A673 (cell line): ENCODE results near the gene CDH23. TPM values are rescaled to one million over a fixed set of nuclear protein-coding genes. Genes with fewer than 3 reads are reported as not detected.

Experiments
- BruUV-seq: library from RNA; stranded (reverse); fragments of 400-500 nt; replicated peaks from 2 replicates; lab custom pipeline; 2021; lab: Mats Ljungman, UMichigan
- CTCF ChIA-PET: fragments of 300-600 bp; sonication (Branson Sonifier 250); formaldehyde crosslinking; loops from one replicate; lab custom pipeline; 2022; ENCODE audit warnings: antibody characterized with exemption; lab: Charles Lee
- POLR2A ChIA-PET: fragments of 300-600 bp; sonication (Branson Sonifier 250); formaldehyde crosslinking; loops from one replicate; lab custom pipeline; 2022; ENCODE audit warnings: antibody characterized with exemption; ENCODE audit not compliant: low non-redundant PET; lab: Charles Lee
- DNase-seq: peaks from one replicate; pipeline ENCODE4 v3.0.0-alpha.2; 2015; ENCODE audit warnings: low spot score
- H3K27ac ChIP-seq: fragments of 200-600 bp; sonication (generic); 2 replicates; pipeline ENCODE4 v1.5.1; 2016; ENCODE audit warnings: mixed run types, low read depth, mild to moderate bottlenecking, mixed read lengths, antibody characterized with exemption, low read length; ENCODE audit not compliant: poor library complexity, severe bottlenecking
- H3K27me3 ChIP-seq: fragments of 200-600 bp; sonication (generic); replicated peaks from 2 replicates; pipeline ENCODE4 v1.6.1; 2017; ENCODE audit warnings: mixed run types, low read depth, mild to moderate bottlenecking, mixed read lengths, antibody characterized with exemption, low read length; ENCODE audit not compliant: insufficient read depth, poor library complexity
- H3K36me3 ChIP-seq: fragments of 200-600 bp; sonication (generic); 2 replicates; pipeline ENCODE4 v1.6.1; 2016; ENCODE audit warnings: mixed run types, mild to moderate bottlenecking, mixed read lengths, antibody characterized with exemption, low read length; ENCODE audit not compliant: insufficient read depth, poor library complexity, severe bottlenecking
- H3K4me1 ChIP-seq: fragments of 200-600 bp; sonication (generic); 2 replicates; pipeline ENCODE4 v1.6.1; 2017; ENCODE audit warnings: mixed run types, mild to moderate bottlenecking, mixed read lengths, antibody characterized with exemption, low read length; ENCODE audit not compliant: insufficient read depth, poor library complexity, severe bottlenecking
- H3K4me3 ChIP-seq: fragments of 200-600 bp; sonication (generic); 2 replicates; pipeline ENCODE4 v1.5.1; 2016; ENCODE audit warnings: low read depth, mixed run types, mild to moderate bottlenecking, mixed read lengths, low read length; ENCODE audit not compliant: poor library complexity, severe bottlenecking
- H3K9me3 ChIP-seq: fragments of 200-600 bp; sonication (generic); 2 replicates; pipeline ENCODE4 v1.6.1; 2016; ENCODE audit warnings: mixed run types, low read depth, mild to moderate bottlenecking, mixed read lengths, antibody characterized with exemption, low read length; ENCODE audit not compliant: poor library complexity, severe bottlenecking
- CTCF ChIP-seq: fragments of 300-800, 200-600 bp; sonication (generic); conservative IDR thresholded peaks from 2 replicates; pipeline ENCODE4 v1.5.1; 2017; ENCODE audit warnings: low read depth, mild to moderate bottlenecking, antibody characterized with exemption, low read length, moderate library complexity, mixed read lengths
- EZH2 ChIP-seq: fragments of 200-600 bp; sonication (generic); IDR thresholded peaks from 2 replicates; pipeline ENCODE4 v1.6.1; 2017; ENCODE audit warnings: borderline replicate concordance, low read depth, mild to moderate bottlenecking, mixed read lengths, antibody characterized with exemption, low read length; ENCODE audit not compliant: poor library complexity, severe bottlenecking
- intact Hi-C: fragments of 100-400 bp; cut with micrococcal nuclease; formaldehyde crosslinking; loops from one replicate; pipeline ENCODE4 v1.10.0; 2022; ENCODE audit not compliant: unreplicated experiment
- total RNA-seq: library from RNA; stranded (reverse); gene quantifications from 2 replicates; pipeline ENCODE4 v1.2.3, GENCODE V29; 2021

Gene CDH23
- total RNA-seq, 1 experiment from 2014 or later, result 49.7 TPM

GRCh38 chr10:71479831-71480230 lies 83.1 kb downstream of the CDH23 start:
- Histone ChIP-seq H3K4me1 (peaks cover 8% of the 10 kb centered on the region), H3K4me3 (no peak overlapping the region), H3K9me3 (no peaks in the 10 kb centered on the region), H3K27me3 (no peaks in the 10 kb centered on the region), H3K27ac (no peak overlapping the region), H3K36me3 (no peaks in the 10 kb centered on the region)
- no TSS peak for BruUV-seq
- intact Hi-C loops, result no loop called here
- ChIA-PET POLR2A (no interaction called here), CTCF (no interaction called here)
- TF ChIP-seq CTCF (no peak), EZH2 (no peak)
- no peak for DNase-seq

GRCh38 chr10:71480662-71481061 lies 83.9 kb downstream of the CDH23 start:
- BruUV-seq, result no TSS peak

GRCh38 chr10:71481746-71482410 lies 85.2 kb downstream of the CDH23 start:
- Histone ChIP-seq H3K4me3 (no peak overlapping the region), H3K27ac (no peak overlapping the region), H3K4me1 (no peaks in the 10 kb centered on the region), H3K27me3 (no peaks in the 10 kb centered on the region), H3K9me3 (no peaks in the 10 kb centered on the region), H3K36me3 (no peaks in the 10 kb centered on the region)
- TF ChIP-seq CTCF (no peak), EZH2 (no peak)
- POLR2A ChIA-PET, result no interaction called here
- no TSS peak for BruUV-seq
- CTCF ChIA-PET, result no interaction called here
- no peak for DNase-seq
- intact Hi-C loops, result no loop called here

More at GRCh38 chr10:71480662-71481061, 83.9 kb downstream of the CDH23 start:
- ChIA-PET POLR2A (no interaction called here), CTCF (no interaction called here)
- Histone ChIP-seq H3K36me3 (no peaks in the 10 kb centered on the region), H3K4me1 (no peaks in the 10 kb centered on the region), H3K27ac (no peak overlapping the region), H3K9me3 (no peaks in the 10 kb centered on the region), H3K27me3 (no peaks in the 10 kb centered on the region), H3K4me3 (no peak overlapping the region)
- TF ChIP-seq CTCF, result no peak
- no peak for TF ChIP-seq EZH2
- intact Hi-C loops, result no loop called here
- no peak for DNase-seq
